GM18517 (cell line): ENCODE results near the gene LECT2.

Experiments
- ATAC-seq: cut with Tn5 transposase; IDR thresholded peaks from one replicate; pipeline ENCODE4 v1.9.1; 2021; ENCODE audit warnings: mild to moderate bottlenecking, moderate library complexity; ENCODE audit not compliant: unreplicated experiment

Gene LECT2

DNA sequence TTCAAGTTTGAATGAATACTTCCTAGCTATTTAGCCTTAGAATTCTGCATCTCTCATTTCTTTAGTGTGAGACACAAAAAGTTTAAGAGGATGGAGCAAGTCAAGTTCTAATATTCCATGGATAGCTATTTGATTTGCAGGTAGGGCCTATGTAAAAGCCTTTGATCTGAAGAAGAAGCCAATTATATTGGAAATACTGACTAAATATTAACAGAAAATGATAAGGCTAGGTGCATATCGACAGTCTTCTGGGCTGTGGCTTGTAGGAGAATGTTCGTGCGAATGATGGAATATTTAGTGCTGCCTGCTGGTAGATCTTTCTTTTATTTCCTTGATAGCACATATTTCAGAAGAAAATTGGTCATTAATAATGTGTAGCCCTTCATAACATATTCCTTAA is at the start of gene LECT2:
Gene LECT2, minus strand, starts transcription at position 85 of the 400 bp plus-strand sequence. CDS start 150 bp downstream, outside the sequence.
- no peak for ATAC-seq

DNA sequence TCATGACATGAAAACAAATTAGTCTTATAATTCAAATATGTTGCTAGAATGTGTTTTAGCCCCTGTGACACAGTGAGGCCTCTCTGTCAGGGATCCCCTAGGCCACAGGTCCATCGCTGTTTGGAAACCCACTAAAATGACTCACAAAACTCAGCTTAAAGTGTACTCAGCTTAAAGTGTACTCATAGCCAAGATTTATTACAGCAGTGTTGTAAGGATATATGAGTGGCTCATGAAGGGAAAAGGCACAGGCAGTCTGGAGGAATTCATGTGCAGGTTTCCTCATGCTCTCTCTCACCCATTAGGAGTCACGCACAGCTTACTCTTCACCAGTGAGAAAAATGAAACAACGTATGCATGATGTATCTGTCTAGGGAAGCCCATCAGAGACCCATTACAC is 49.7 kb upstream of the LECT2 start:
- no peak for ATAC-seq

- no peak for ATAC-seq
These were observed 46.7 kb upstream of the LECT2 start for GRCh38 chr5:136001466-136001981.

GRCh38 chr5:136000932-136001331 is 46.1 kb upstream of the LECT2 start:
- no peak for ATAC-seq

- no peak for ATAC-seq
These were observed 45.4 kb upstream of the LECT2 start for GRCh38 chr5:136000147-136000546.

- no peak for ATAC-seq
These were observed 44.8 kb upstream of the LECT2 start for GRCh38 chr5:135999406-136000139.

- ATAC-seq, result no peak
These were observed 44.1 kb upstream of the LECT2 start for GRCh38 chr5:135998889-135999288.

- no peak for ATAC-seq
These were observed 43.0 kb upstream of the LECT2 start for GRCh38 chr5:135997673-135998335.

DNA sequence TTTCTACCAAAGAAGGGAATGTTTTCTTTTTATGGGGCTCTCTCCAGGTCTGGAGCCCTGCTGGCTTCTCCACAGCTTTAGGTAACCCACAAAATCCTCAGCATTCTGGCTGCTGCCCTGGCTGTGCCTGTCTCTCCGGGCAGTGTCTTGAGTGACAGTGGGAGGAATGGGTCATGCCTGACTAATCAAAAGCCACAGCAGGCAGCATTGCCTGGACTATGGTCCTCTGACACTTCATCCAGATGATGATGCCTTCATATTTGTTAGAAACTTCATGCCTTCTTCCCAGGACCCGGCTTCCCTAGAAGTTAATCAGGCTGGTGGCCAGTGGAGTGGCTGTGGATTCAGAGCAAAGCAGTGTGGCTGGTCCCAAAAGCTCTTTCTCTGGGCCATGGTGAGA is 41.8 kb upstream of the LECT2 start:
- no peak for ATAC-seq

- no peak for ATAC-seq
These were observed 41.2 kb upstream of the LECT2 start for GRCh38 chr5:135995976-135996375.

DNA sequence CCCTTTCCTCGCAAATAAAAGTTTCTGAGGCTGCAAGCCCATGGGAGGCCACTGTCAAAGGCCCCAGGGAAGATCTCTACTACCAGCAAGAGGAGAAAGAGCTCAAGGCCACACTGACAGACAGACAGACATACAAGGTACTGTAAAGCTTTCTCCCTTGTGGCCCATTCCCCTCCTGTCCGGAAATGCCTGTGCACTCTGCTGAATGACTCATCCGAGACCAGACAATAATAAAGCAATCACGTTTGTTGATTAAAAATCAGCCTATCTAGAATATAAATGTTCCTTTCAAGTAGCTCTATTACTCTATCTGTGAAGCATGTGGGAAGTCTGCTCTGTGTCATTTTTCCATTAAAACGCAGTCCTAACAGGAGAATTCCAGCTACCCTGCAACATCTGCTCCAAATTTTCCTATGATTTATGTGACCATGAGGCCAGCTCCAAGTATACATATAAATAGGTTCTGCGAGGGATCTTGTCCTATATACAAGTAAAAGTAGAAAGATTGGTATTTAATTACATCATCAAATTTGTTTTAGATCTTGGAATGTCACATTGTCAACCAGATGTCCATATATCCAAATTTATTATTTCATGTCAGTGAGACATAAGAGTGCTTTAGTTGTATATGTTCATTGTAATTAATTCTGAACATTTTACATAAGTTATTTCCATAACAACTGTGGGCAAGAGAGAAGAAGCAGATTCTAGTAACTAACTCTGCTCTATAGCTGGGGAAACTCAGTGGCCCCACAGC is 39.3 kb upstream of the LECT2 start:
- ATAC-seq, result no peak

DNA sequence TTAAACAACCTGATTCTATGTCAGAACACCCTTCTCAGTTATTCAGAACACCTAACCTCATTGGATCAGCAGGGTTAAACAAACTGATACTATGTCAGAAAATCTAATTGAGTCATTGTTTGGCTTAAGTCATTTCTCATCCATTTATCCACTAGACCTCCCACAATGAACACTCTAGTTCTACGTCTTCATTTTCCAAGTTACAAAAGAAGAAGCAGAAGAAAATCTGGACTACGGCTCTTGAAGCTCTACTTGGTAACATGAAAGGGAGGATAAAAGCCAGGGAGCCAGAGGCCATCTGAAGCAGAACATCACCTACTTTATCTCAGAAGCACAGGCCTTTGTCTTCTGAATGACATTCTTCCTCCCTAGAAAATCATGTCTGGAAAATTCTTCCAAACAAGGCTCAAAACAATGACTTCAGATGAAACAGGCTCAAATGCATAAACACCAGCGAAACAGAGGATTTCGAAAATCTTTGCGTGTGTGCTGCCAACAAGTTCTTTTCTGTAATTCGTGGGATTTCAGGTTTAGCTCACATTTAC is 38.6 kb upstream of the LECT2 start:
- ATAC-seq, result no peak

DNA sequence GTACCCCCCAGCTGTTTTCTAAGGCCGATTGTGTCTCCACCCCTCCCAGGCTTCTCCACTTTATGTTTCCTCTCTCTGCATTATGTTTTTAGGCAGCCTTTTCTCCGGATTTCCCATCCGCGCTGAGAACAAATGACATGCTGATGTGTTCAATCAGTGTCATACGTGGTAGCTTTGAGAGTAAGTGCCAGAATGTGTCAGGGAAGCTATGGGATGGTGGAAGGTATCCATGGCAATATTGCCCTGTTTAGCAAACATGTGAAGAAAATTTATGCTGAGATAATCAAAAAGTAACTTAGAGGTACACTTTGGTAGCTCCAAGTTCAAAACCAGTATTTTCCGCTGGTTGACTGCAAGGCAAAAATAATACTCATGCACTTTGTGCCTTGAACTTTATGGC is 36.6 kb upstream of the LECT2 start:
- ATAC-seq, result no peak

GRCh38 chr5:135990528-135991255 is 35.9 kb upstream of the LECT2 start:
- no peak for ATAC-seq

GRCh38 chr5:135989686-135990085 is 34.9 kb upstream of the LECT2 start:
- no peak for ATAC-seq

DNA sequence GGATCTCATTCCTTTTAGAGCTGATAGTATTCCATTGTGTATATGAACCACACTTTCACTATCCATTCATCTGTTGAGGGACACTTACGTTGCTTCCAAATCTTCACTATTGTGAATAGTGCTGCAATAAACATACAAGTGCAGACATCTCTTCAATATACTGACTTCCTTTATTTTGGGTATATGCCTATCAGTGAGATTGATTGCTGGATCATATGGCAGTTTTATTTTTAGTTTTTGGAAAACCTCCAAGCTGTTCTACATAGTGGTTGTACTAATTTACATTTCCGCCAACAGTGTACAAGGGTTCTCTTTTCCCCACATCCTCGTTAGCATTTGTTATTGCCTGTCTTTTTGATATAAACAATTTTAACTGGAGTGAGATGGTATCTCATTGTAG is 33.8 kb upstream of the LECT2 start:
- ATAC-seq, result no peak

GRCh38 chr5:135986891-135987401 is 32.2 kb upstream of the LECT2 start:
- no peak for ATAC-seq

DNA sequence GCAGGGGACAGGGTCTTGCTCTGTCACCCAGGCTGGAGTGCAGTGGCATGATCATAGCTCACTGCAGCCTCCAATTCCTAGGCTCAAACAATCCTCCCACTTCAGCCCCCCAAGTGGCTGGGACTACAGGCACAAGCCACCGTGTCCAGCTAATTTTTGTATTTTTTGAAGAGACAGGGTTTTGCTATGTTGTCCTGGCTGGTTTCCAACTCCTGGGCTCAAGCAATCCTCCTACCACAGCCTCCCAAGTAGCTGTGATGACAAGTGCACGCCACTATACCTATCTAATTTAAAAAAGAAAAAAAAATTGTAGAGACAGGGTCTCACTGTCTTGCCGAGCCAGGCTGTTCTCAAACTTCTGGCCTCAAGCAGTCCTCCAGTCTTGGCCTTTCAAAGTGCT is 31.6 kb upstream of the LECT2 start:
- no peak for ATAC-seq

DNA sequence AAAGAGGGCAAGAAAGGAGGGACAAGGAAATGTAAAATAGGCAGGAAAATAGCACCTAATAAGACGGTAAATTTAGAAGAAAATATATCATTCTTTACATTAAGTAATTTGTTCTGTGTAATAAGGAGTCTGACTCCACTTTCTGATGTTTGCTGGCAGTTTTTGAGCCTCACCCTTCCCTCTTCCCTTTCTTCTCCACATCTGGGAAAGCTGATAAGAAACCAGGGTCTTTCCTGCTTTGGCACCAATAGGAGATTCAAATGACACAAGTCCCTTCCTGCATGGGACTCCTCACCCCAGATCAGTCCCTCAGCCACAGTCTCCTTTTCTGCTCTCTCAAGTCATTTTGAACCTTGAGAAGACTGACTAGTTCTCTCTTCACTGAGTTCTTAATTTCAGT is 31.2 kb upstream of the LECT2 start:
- no peak for ATAC-seq

GRCh38 chr5:135980620-135981019 is 25.8 kb upstream of the LECT2 start:
- no peak for ATAC-seq
